ENCODE data around the gene IKBKE. TPM values are rescaled to one million over a fixed set of nuclear protein-coding genes. Genes with fewer than 3 reads are reported as not detected.

Gene IKBKE
- total RNA-seq, 1 donor from 2014 or later = 33.9 TPM

DNA sequence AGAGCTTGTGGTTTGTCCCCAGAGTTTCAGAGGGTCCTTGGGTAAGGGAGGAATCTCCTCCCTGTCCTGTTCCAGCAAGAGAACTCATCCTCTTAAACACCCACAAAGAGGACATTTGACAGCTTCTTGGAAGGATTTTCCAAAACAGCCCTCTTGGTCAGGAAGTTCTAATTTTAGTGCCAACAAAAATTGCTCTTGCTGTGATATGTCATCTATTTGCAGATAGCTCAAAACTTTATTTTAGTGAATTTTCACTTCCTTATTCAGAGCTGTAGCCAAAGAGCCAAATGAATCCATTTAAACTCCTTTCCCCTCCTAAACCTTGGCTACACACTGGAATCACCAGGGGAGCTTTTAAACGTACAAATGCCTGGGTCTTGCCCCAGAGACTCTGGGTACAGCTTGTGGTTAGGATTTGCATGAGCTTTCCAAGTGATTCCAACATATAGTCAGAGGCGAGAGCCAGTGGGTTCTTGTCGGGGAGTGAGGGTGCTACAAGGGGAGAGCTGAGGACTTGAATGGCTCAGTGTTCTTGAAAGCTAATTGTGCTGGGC lies 25.3 kb downstream of the IKBKE start:
- H3K4me1 Mint-ChIP-seq (ENCODE audit: low read depth) = peaks cover 14% of the 10 kb centered on the region
- H3K27me3 Mint-ChIP-seq (ENCODE audit: low read depth) = no peaks in the 10 kb centered on the region
- H3K9me3 Mint-ChIP-seq = no peaks in the 10 kb centered on the region
- intact Hi-C loops (cut with micrococcal nuclease) = no loop called here
- DNase-seq (ENCODE audit: low spot score) = no peak
- no peak overlapping the region for H3K4me3 Mint-ChIP-seq (ENCODE audit: low read depth)
- H3K27ac Mint-ChIP-seq = no peak overlapping the region
- H3K36me3 Mint-ChIP-seq (ENCODE audit: low read depth) = peaks cover 70% of the 10 kb centered on the region

DNA sequence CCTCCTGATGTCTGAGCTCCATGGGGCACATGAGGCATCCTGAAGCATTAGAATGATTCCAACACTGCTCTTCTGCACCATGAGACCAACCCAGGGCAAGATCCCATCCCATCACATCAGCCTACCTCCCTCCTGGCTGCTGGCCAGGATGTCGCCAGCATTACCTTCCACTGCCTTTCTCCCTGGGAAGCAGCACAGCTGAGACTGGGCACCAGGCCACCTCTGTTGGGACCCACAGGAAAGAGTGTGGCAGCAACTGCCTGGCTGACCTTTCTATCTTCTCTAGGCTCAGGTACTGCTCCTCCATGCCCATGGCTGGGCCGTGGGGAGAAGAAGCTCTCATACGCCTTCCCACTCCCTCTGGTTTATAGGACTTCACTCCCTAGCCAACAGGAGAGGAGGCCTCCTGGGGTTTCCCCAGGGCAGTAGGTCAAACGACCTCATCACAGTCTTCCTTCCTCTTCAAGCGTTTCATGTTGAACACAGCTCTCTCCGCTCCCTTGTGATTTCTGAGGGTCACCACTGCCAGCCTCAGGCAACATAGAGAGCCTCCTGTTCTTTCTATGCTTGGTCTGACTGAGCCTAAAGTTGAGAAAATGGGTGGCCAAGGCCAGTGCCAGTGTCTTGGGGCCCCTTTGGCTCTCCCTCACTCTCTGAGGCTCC lies 26.0 kb downstream of the IKBKE start:
- Mint-ChIP-seq H3K27ac (peak overlapping the region; percentile 30), H3K27me3 (ENCODE audit: low read depth) (no peaks in the 10 kb centered on the region), H3K4me3 (ENCODE audit: low read depth) (no peak overlapping the region), H3K9me3 (no peaks in the 10 kb centered on the region), H3K36me3 (ENCODE audit: low read depth) (peaks cover 63% of the 10 kb centered on the region), H3K4me1 (ENCODE audit: low read depth) (peaks cover 8% of the 10 kb centered on the region)
- no peak for DNase-seq (ENCODE audit: low spot score)
- intact Hi-C loops (cut with micrococcal nuclease) = no loop called here

DNA sequence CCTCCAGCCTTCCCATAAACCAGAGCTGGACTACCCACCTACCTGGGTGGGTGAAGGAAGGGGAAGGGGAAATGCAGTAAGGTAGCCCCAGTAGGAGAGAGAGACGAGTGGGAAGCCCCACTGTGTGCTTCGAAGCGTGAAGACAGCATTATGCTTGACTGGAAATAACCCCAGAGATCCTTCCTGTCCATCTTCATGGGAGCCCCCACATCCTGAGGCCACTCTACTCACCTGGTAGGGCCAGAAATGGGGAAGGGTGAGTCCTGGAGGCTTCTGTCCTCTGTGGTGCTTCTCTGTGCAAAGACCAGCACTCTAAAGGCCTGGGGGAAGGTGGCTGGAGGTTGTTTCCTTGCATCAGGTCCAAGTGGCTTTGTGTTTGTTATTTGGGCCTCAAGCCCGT lies 27.1 kb downstream of the IKBKE start:
- no peak for DNase-seq (ENCODE audit: low spot score)
- Mint-ChIP-seq H3K9me3 (no peaks in the 10 kb centered on the region), H3K27ac (no peak overlapping the region), H3K4me3 (ENCODE audit: low read depth) (no peak overlapping the region), H3K27me3 (ENCODE audit: low read depth) (no peaks in the 10 kb centered on the region), H3K4me1 (ENCODE audit: low read depth) (peaks cover 8% of the 10 kb centered on the region), H3K36me3 (ENCODE audit: low read depth) (peaks cover 54% of the 10 kb centered on the region)
- intact Hi-C loops (cut with micrococcal nuclease) = no loop called here

DNA sequence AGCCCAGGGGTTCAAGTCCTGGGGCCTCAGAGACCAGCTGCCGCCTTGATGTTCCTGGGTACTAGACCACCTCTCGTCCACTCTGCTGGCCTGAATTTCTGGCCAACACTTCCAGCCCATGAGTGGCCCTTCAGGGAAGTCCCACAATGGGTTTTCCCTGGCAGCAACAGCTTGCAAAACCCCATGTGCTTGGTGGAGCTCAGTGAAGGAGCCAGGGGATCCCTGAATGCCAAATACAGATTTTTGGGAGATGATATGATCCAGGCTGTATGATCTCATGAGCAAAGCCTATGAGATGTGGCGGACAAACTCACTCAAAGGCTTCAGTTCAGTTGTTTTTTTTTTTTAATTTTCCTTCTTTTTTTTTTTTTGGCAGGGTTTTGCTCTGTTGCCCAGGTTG lies 27.5 kb downstream of the IKBKE start:
- Mint-ChIP-seq H3K27ac (no peak overlapping the region), H3K4me3 (ENCODE audit: low read depth) (no peak overlapping the region), H3K27me3 (ENCODE audit: low read depth) (no peaks in the 10 kb centered on the region), H3K9me3 (no peaks in the 10 kb centered on the region), H3K4me1 (ENCODE audit: low read depth) (peaks cover 8% of the 10 kb centered on the region), H3K36me3 (ENCODE audit: low read depth) (peaks cover 50% of the 10 kb centered on the region)
- DNase-seq (ENCODE audit: low spot score) = no peak
- intact Hi-C loops (cut with micrococcal nuclease) = no loop called here

DNA sequence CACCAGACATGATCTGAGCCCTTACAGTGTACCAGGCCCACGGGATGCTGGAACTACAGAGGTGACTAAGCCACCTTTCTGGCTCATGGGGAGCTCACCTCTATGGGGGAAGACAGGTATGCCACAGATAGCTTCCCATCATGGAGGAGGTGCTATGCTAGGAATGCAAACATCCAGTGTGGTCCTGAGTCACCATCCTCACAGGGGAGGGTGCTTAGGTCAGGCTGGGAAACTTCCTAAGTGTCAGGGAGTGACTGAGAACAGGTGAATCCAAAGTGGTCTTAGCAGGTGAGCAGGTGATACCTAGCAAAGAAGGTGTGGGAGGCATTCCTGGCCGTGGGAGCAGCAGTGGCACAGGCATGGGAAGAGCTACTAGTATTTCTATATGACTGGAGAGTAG lies 28.4 kb downstream of the IKBKE start:
- Mint-ChIP-seq H3K9me3 (no peaks in the 10 kb centered on the region), H3K27ac (no peak overlapping the region), H3K4me1 (ENCODE audit: low read depth) (peaks cover 14% of the 10 kb centered on the region), H3K4me3 (ENCODE audit: low read depth) (no peak overlapping the region), H3K36me3 (ENCODE audit: low read depth) (peaks cover 45% of the 10 kb centered on the region), H3K27me3 (ENCODE audit: low read depth) (no peaks in the 10 kb centered on the region)
- no peak for DNase-seq (ENCODE audit: low spot score)
- intact Hi-C loops (cut with micrococcal nuclease) = no loop called here

DNA sequence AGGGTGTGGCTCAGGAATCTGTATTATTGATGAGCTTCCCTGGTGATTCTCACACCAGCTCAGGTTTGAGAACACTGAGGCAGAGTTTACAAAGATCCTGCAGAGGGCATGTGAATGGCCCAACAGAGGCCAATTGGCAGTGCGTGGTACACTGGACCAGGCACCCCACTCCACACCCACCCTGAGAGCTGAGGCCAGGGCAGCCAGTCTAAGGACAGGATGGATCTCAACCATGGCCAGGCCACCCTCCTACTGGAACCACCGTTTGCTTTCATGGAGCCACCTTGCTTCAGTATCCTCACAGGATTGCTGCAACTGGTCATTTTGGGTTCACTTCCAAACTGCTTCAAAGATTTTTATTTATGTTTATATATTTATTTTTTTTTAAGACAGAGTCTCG lies 29.8 kb downstream of the IKBKE start:
- intact Hi-C loops (cut with micrococcal nuclease) = no loop called here
- Mint-ChIP-seq H3K4me1 (ENCODE audit: low read depth) (peaks cover 25% of the 10 kb centered on the region), H3K9me3 (no peaks in the 10 kb centered on the region), H3K4me3 (ENCODE audit: low read depth) (no peak overlapping the region), H3K27me3 (ENCODE audit: low read depth) (no peaks in the 10 kb centered on the region), H3K36me3 (ENCODE audit: low read depth) (peaks cover 38% of the 10 kb centered on the region), H3K27ac (no peak overlapping the region)
- no peak for DNase-seq (ENCODE audit: low spot score)

DNA sequence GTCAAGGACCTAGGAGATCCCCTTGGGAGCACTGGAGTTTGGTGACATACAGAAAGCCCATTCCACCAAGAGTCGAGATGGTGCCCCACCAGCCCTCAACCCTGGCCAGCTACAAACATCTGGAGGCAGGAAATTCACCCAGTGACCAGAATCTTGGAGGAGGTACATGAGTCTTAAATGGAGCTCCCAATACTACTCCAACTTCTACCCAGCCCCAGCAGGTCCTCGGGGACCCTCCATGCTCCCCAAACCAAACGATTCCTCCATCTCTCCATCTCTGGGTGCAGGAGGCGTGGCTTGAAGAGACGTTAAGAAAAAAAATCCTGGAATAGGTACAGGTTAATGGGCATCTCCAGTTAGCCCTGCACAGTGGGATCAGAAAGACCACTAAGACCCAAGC lies 31.6 kb downstream of the IKBKE start:
- peaks cover 25% of the 10 kb centered on the region for H3K36me3 Mint-ChIP-seq (ENCODE audit: low read depth)

DNA sequence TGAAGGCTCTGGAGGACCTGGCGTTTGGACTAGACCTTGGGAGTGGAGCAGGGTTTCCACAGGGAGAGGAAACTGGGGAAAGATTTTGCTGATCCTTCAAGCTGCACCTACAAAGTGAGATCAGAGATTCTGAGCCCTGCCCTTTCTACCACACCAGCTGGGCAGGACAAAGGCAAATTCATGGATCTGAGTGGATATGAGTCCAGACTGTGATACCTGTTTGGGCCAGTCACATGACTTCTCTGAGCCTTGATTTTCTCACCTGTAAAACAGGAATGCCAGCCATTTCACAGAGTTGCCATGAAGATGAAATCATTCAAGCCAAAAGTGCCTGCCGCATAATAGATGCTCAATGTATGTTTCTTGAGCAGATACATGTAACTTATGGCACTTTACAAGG lies 32.1 kb downstream of the IKBKE start:
- H3K4me3 Mint-ChIP-seq (ENCODE audit: low read depth) = no peak overlapping the region
- intact Hi-C loops (cut with micrococcal nuclease) = no loop called here
- no peak for DNase-seq (ENCODE audit: low spot score)
- peaks cover 22% of the 10 kb centered on the region for H3K36me3 Mint-ChIP-seq (ENCODE audit: low read depth)
- peaks cover 28% of the 10 kb centered on the region for H3K4me1 Mint-ChIP-seq (ENCODE audit: low read depth)
- H3K27me3 Mint-ChIP-seq (ENCODE audit: low read depth) = no peaks in the 10 kb centered on the region
- H3K9me3 Mint-ChIP-seq = no peaks in the 10 kb centered on the region
- no peak overlapping the region for H3K27ac Mint-ChIP-seq

More for the DNA sequence above, 31.6 kb downstream of the IKBKE start:
- no peak overlapping the region for H3K27ac Mint-ChIP-seq
- no peaks in the 10 kb centered on the region for H3K27me3 Mint-ChIP-seq (ENCODE audit: low read depth)
- H3K4me1 Mint-ChIP-seq (ENCODE audit: low read depth) = peaks cover 28% of the 10 kb centered on the region
- DNase-seq (ENCODE audit: low spot score) = no peak
- no peaks in the 10 kb centered on the region for H3K9me3 Mint-ChIP-seq
- intact Hi-C loops (cut with micrococcal nuclease) = no loop called here
- H3K4me3 Mint-ChIP-seq (ENCODE audit: low read depth) = no peak overlapping the region

DNA sequence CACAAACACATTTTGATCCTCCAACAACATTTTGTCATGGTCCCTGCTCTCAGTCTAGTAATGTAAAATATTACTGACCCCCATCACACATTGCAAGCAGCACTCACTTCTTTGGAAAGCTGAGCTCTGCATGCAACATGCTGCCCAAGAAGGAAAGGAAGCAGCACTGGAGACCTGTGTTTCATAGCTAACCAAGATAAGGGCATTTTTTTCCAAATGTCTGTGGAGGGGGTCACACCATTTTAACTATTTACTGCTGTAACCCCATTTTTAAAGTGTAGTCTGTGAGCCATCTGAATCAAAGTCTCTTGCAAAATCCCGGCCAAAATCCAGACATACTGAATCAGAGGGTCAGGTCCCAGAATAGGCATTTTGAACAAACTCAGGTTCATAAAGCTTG lies 32.5 kb downstream of the IKBKE start:
- intact Hi-C loops (cut with micrococcal nuclease) = no loop called here
- H3K36me3 Mint-ChIP-seq (ENCODE audit: low read depth) = peaks cover 22% of the 10 kb centered on the region

DNA sequence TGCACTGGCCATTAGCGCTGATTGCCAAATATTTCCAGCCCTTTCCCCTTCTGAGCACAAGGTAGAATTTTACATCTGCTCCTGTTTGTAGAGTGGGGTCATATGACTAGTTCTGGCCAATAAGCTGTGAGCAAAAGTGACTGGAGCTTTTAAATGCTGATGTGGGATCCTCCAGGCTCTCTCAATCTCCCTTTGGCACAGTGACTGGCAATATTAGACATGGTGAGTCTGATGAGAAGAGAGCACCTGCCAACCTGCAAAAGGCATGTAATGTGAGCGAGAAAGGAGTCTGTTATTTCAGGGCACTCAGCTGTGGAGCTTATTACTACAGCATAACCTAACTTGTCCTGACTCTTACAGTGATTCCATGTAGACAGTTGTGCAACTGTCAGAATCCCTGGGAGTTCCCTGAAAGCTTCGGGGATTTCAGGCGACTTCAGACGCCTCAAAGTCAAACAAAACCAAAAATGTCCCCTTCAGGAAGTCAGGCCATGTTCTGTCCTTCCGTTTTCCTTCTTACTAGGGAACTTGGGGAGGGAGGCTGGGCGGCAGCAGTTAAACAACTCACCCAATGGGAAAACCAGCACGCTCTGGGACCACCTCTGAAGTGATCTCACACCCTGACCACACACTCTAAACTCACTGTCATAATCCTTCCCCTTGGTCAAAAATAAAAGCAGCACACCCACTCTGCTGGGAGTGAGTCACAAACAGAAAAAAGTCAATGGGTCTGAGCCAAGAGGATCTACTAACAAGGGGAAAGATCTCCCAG lies 33.5 kb downstream of the IKBKE start:
- Mint-ChIP-seq H3K36me3 (ENCODE audit: low read depth) (peaks cover 12% of the 10 kb centered on the region), H3K4me1 (ENCODE audit: low read depth) (peaks cover 28% of the 10 kb centered on the region), H3K9me3 (no peaks in the 10 kb centered on the region), H3K4me3 (ENCODE audit: low read depth) (no peak overlapping the region), H3K27ac (peak overlapping the region; percentile 38), H3K27me3 (ENCODE audit: low read depth) (peaks cover 5% of the 10 kb centered on the region)
- intact Hi-C loops (cut with micrococcal nuclease) = loop anchor here (1.0 kb wide), 1 partner anchor 87 kb away; no protein-coding TSS in a partner anchor
- no peak for DNase-seq (ENCODE audit: low spot score)

More for the DNA sequence above, 32.5 kb downstream of the IKBKE start:
- no peaks in the 10 kb centered on the region for H3K27me3 Mint-ChIP-seq (ENCODE audit: low read depth)
- no peak for DNase-seq (ENCODE audit: low spot score)
- no peak overlapping the region for H3K27ac Mint-ChIP-seq
- H3K9me3 Mint-ChIP-seq = no peaks in the 10 kb centered on the region
- H3K4me3 Mint-ChIP-seq (ENCODE audit: low read depth) = no peak overlapping the region
- peaks cover 28% of the 10 kb centered on the region for H3K4me1 Mint-ChIP-seq (ENCODE audit: low read depth)

DNA sequence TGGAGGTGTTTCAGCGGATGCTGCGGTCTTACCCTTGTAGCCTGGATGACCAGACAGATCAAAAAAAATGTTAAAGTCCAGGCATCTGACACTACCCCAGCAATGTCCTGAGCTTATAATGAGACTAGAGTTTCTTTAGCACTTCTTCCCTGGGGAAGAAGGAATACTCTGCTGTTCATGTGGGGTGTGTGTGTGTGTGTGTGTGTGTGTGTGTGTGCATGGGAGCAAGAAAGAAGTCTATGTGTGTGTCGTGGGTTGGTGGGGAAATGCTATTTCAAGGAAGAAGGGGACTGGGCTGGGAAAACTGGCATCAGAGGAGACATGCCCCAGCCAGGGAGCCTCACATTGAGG lies 34.1 kb downstream of the IKBKE start:
- intact Hi-C loops (cut with micrococcal nuclease) = loop anchor here (1.0 kb wide), 1 partner anchor 86 kb away; no protein-coding TSS in a partner anchor
- H3K9me3 Mint-ChIP-seq = no peaks in the 10 kb centered on the region
- H3K27me3 Mint-ChIP-seq (ENCODE audit: low read depth) = peaks cover 11% of the 10 kb centered on the region
- H3K4me3 Mint-ChIP-seq (ENCODE audit: low read depth) = no peak overlapping the region
- peaks cover 9% of the 10 kb centered on the region for H3K36me3 Mint-ChIP-seq (ENCODE audit: low read depth)
- H3K27ac Mint-ChIP-seq = peak overlapping the region; percentile 38
- peaks cover 30% of the 10 kb centered on the region for H3K4me1 Mint-ChIP-seq (ENCODE audit: low read depth)
- DNase-seq (ENCODE audit: low spot score) = no peak

DNA sequence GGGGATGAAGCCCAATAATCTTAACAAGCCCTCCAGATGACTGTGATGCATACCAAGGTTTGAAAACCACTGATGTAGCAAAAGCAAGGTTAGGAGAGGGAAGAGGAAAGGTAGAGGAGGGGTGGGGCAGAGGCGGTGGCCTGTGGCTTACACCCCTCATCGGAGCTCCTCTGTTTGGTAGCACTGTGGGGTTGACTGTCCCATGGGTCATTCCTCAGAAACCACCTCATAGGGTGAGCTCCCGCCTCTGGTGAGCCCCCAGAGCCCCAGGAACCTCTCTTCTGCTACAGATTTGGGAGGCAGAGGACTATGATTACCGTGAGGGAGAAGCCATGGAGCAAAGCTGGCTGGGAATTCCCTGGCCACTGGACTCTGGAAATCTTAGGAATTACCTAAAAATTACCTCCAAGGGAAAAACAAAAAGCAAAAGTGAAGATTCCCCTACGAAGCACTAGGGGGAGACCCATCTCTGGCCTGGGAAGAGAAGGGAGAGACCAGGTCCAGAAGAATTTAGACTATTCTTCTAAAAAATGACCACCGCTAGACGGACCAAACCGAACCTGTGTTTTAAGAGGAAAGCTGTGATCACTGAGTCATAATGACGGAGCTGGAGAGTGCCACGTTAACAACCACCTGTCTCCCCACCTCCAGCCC lies 35.6 kb downstream of the IKBKE start:
- Mint-ChIP-seq H3K36me3 (ENCODE audit: low read depth) (peaks cover 6% of the 10 kb centered on the region), H3K9me3 (no peaks in the 10 kb centered on the region), H3K27ac (no peak overlapping the region), H3K27me3 (ENCODE audit: low read depth) (peaks cover 18% of the 10 kb centered on the region), H3K4me1 (ENCODE audit: low read depth) (peaks cover 30% of the 10 kb centered on the region), H3K4me3 (ENCODE audit: low read depth) (peak overlapping the region; percentile 75)
- intact Hi-C loops (cut with micrococcal nuclease) = loop anchor here (2.0 to 5.0 kb wide), 3 partner anchors 39 to 156 kb away; no protein-coding TSS in a partner anchor
- no peak for DNase-seq (ENCODE audit: low spot score)
